GM12891 (cell line): ENCODE data around the gene AGAP2.
"Not testable (repeated sequence)": the region's sequence is repeated elsewhere in the genome, so short reads cannot be mapped to it uniquely, and the experiment has no call there.

Source experiments
- DNase-seq: peaks from one replicate; pipeline ENCODE4 v3.0.0; 2011; ENCODE audit warnings: low spot score; ENCODE audit not compliant: insufficient read length
- FAIRE-seq: peaks from 2 replicates; lab custom pipeline; 2011; peaks lifted over from hg19 to GRCh38; lab: Jason Lieb, UNC
- PAX5 ChIP-seq: IDR thresholded peaks from 2 replicates; pipeline ENCODE4 v1.6.1; 2011; ENCODE audit warnings: low read length, moderate library complexity, mild to moderate bottlenecking; ENCODE audit not compliant: insufficient read depth, severe bottlenecking
- POLR2A ChIP-seq: IDR thresholded peaks from 2 replicates; pipeline ENCODE4 v1.6.1; 2011; ENCODE audit warnings: low read depth, low read length, control low read depth
- POLR2AphosphoS5 ChIP-seq: IDR thresholded peaks from 2 replicates; pipeline ENCODE4 v1.6.1; 2011; ENCODE audit warnings: low read depth, low read length, control low read depth
- POU2F2 ChIP-seq: IDR thresholded peaks from 2 replicates; pipeline ENCODE4 v1.6.1; 2011; ENCODE audit warnings: low read depth, mild to moderate bottlenecking, control low read depth, low read length, moderate library complexity
- SPI1 ChIP-seq: IDR thresholded peaks from 2 replicates; pipeline ENCODE4 v1.6.1; 2011; ENCODE audit warnings: low read depth, low read length, control low read depth
- TAF1 ChIP-seq: IDR thresholded peaks from 2 replicates; pipeline ENCODE4 v1.6.1; 2011; ENCODE audit warnings: low read depth, low read length, control low read depth

Gene AGAP2

DNA sequence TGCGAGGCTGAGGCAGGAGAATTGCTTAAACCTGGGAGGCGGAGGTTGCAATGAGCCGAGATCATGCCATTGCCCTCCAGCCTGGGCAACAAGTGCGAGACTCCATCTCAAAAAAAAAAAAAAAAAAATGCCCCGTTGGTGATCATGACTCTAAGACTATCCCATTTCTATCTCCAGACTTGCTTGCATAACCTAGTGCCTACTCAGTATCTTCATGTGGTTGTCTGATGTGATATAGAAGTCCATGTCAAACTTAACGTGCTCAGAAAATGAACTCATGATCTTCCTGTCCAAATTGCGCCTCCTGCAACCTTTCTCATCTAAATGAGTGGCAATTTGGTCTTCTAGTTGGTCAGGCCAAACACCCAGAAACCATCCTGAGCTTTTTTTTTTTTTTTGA lies 39.4 kb upstream of the AGAP2 start:
- DNase-seq: no peak
- FAIRE-seq: no peak
- TF ChIP-seq SPI1: no peak
- TF ChIP-seq POLR2AphosphoS5: no peak
- no peak for TF ChIP-seq POU2F2
- no peak for TF ChIP-seq TAF1
- no peak for TF ChIP-seq POLR2A
- TF ChIP-seq PAX5: no peak

GRCh38 chr12:57777367-57777766 lies 38.8 kb upstream of the AGAP2 start:
- no peak for FAIRE-seq
- TF ChIP-seq POLR2A (no peak), POU2F2 (no peak), TAF1 (no peak), PAX5 (no peak), SPI1 (no peak), POLR2AphosphoS5 (no peak)
- no peak for DNase-seq

- DNase-seq (no peak), FAIRE-seq (no peak)
Measured at GRCh38 chr12:57776247-57776587, 37.7 kb upstream of the AGAP2 start.

GRCh38 chr12:57775563-57776246 lies 37.2 kb upstream of the AGAP2 start:
- no peak for DNase-seq
- TF ChIP-seq POLR2A: no peak
- TF ChIP-seq POLR2AphosphoS5: no peak
- no peak for TF ChIP-seq TAF1
- TF ChIP-seq SPI1: no peak
- no peak for TF ChIP-seq PAX5
- TF ChIP-seq POU2F2: no peak
- FAIRE-seq: no peak

More at GRCh38 chr12:57776247-57776587, 37.7 kb upstream of the AGAP2 start:
- TF ChIP-seq TAF1: no peak
- TF ChIP-seq SPI1: no peak
- TF ChIP-seq POLR2A: no peak
- TF ChIP-seq POU2F2: no peak
- no peak for TF ChIP-seq POLR2AphosphoS5
- TF ChIP-seq PAX5: no peak

- FAIRE-seq (no peak), DNase-seq (no peak)
- no peak for TF ChIP-seq POU2F2
- no peak for TF ChIP-seq TAF1
- no peak for TF ChIP-seq POLR2A
- no peak for TF ChIP-seq PAX5
- no peak for TF ChIP-seq POLR2AphosphoS5
- no peak for TF ChIP-seq SPI1
Measured at GRCh38 chr12:57775044-57775443, 36.5 kb upstream of the AGAP2 start.

GRCh38 chr12:57774634-57775033 lies 36.1 kb upstream of the AGAP2 start:
- DNase-seq, FAIRE-seq: not testable (repeated sequence)

GRCh38 chr12:57772429-57773322 lies 34.1 kb upstream of the AGAP2 start, which contains the start of gene EEF1AKMT3:
EEF1AKMT3 (plus strand) TSS chr12:57772614; CDS start chr12:57772725, 111 bp downstream.
- DNase-seq (no peak), FAIRE-seq (no peak)

DNA sequence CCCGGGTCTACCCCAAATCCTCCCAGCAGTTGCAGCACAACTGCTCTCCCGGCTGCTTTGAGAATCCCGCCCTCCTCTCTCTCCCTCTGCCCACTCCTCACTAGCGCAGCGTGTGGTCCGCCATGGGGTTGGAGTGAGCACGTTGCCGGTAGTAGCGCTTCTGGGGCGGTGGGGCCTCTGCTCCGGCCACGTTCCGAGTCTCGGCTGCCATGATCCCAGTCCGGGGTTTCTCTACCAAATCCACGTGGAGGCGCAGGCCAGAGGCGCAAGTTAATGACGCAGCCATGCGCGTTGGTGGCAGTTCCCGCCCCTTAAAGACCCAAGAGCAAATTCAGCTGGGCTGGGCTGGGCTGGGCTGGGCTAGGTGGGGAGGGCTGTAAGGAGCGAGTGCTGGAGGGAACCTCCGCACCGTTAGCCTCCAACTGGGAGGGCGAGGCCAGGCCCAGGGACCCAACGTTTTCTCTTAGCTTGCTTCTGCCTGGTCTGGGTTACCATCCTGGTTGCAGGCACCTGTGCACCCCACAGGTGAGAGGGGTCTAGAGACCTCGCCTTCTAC lies 33.4 kb upstream of the AGAP2 start, which contains the start of gene METTL1:
Gene METTL1, minus strand, starts transcription at position 233 of the 556 bp plus-strand sequence. Its CDS starts 22 bp downstream, at position 211.
- TF ChIP-seq TAF1: peak; percentile 91
- TF ChIP-seq POU2F2: peak; percentile 65; the same call in 1 of the 2 replicates
- TF ChIP-seq PAX5: peak; percentile 60
- no peak for TF ChIP-seq SPI1
- peak; percentile 88 for TF ChIP-seq POLR2A
- peak; percentile 91 for TF ChIP-seq POLR2AphosphoS5
- DNase-seq: peak; percentile 92
- FAIRE-seq: peak; percentile 94

More at GRCh38 chr12:57772429-57773322, 34.1 kb upstream of the AGAP2 start, which contains the start of gene EEF1AKMT3:
- TF ChIP-seq PAX5: no peak
- no peak for TF ChIP-seq POU2F2
- no peak for TF ChIP-seq POLR2AphosphoS5
- no peak for TF ChIP-seq SPI1
- no peak for TF ChIP-seq POLR2A
- TF ChIP-seq TAF1: no peak
